Gastroesophageal sphincter (tissue), 4 donors: ENCODE results near the gene APOL1. TPM values are rescaled to one million over a fixed set of nuclear protein-coding genes. Genes with fewer than 3 reads are reported as not detected.
A peak's percentile ranks its signal among the peaks of the same experiment; 100 is the strongest.

Source experiments
- ATAC-seq: fragments of 150-250 bp; one replicate; pipeline ENCODE4 v1.9.1; 2016; ENCODE audit warnings: mild to moderate bottlenecking, moderate library complexity
- H3K27ac ChIP-seq, 4 donors: fragments of 200-600 bp; sonication (generic) in 3 of 4; 1 replicate in 3 of 4; 2 replicates in 1 of 4; pipeline ENCODE4 v1.5.1; 2016 to 2019
- H3K27me3 ChIP-seq: fragments of 200-600 bp; sonication (generic); one replicate; pipeline ENCODE4 v1.5.1; 2019
- H3K36me3 ChIP-seq, 2 donors: fragments of 200-600 bp; sonication (generic); one replicate each; pipeline ENCODE4 v1.5.1; 2019; ENCODE audit warnings: control low read depth in 1 of 2
- H3K4me1 ChIP-seq, 3 donors: fragments of 200-600 bp; sonication (generic); 1 replicate in 2 of 3; 2 replicates in 1 of 3; pipeline ENCODE4 v1.5.1; 2016 to 2019; ENCODE audit warnings: control low read depth in 2 of 3
- H3K4me3 ChIP-seq, 2 donors: fragments of 200-600 bp; sonication (generic); one replicate each; pipeline ENCODE4 v1.5.1; 2019; ENCODE audit warnings: mild to moderate bottlenecking in 1 of 2, moderate library complexity in 1 of 2
- H3K9me3 ChIP-seq, 3 donors: fragments of 200-600 bp; sonication (generic); one replicate each; pipeline ENCODE4 v1.5.1; 2017 to 2019; ENCODE audit warnings: control low read depth in 2 of 3
- CTCF ChIP-seq, 4 experiments: fragments of 200-600 bp in 2 of 4; fragments of 450-650 bp in 2 of 4; sonication (generic) in 1 of 4; IDR thresholded peaks; one replicate each; pipeline ENCODE4 v1.5.1; 2017 to 2019; ENCODE audit warnings: antibody characterized with exemption in 4 of 4, mild to moderate bottlenecking in 2 of 4, moderate library complexity in 2 of 4
- EP300 ChIP-seq: sonication (generic); formaldehyde crosslinking; IDR thresholded peaks from one replicate; pipeline ENCODE4 v1.6.1; 2017; ENCODE audit warnings: antibody characterized with exemption, mild to moderate bottlenecking
- POLR2A ChIP-seq, 2 donors: fragments of 450-650 bp; IDR thresholded peaks; one replicate each; pipeline ENCODE4 v1.6.1; 2017; ENCODE audit warnings: antibody characterized with exemption in 2 of 2, mild to moderate bottlenecking in 2 of 2, moderate library complexity in 1 of 2
- POLR2AphosphoS5 ChIP-seq: sonication (generic); formaldehyde crosslinking; IDR thresholded peaks from one replicate; pipeline ENCODE4 v1.6.1; 2017; ENCODE audit warnings: antibody characterized with exemption
- WGBS, 2 donors: methylation state at CpG; one replicate each; pipeline ENCODE4 v1.1.5; 2018; ENCODE audit warnings: low coverage in 1 of 2; 5-methylcytosine and 5-hydroxymethylcytosine counted together
- total RNA-seq, 4 donors: library from RNA; depleted of rRNA; stranded (reverse); fragments of >200 nt; gene quantifications; one replicate each; pipeline ENCODE4 v1.1.0, GENCODE V29; 2016

Gene APOL1
- total RNA-seq, 4 donors from 2014 or later = 10.0 to 53.7 (median 26.0) TPM

- Histone ChIP-seq H3K36me3 (peaks cover 0 to 22% of the 10 kb centered on the region in 2 donors), H3K9me3 (no peaks in the 10 kb centered on the region), H3K27me3 (no peaks in the 10 kb centered on the region), H3K4me1 (peaks cover 0 to 64% (median 33%) of the 10 kb centered on the region in 3 donors), H3K4me3 (peak overlapping the region in 1 of 2 donors; percentile 63), H3K27ac (peak overlapping the region in 3 of 4 donors; percentile 85 to 94 (median 89))
- WGBS, 2 donors = 64 to 78% methylated on average over 3 to 11 of the region's 14 CpGs
- no peak for ATAC-seq
- TF ChIP-seq POLR2AphosphoS5 (no peak), CTCF (IDR thresholded peaks at IDR 0.05) (no peak)
Measured at GRCh38 chr22:36236388-36237319, 16.3 kb upstream of the APOL1 start.

- Histone ChIP-seq H3K27me3 (no peaks in the 10 kb centered on the region), H3K9me3 (no peaks in the 10 kb centered on the region), H3K36me3 (peaks cover 0 to 12% of the 10 kb centered on the region in 2 donors), H3K4me3 (peak overlapping the region; percentile 63 to 84), H3K27ac (peak overlapping the region; percentile 85 to 94 (median 90)), H3K4me1 (peaks cover 0 to 64% (median 33%) of the 10 kb centered on the region in 3 donors)
- 68 to 94% methylated on average over 3 to 10 of the region's 12 CpGs for WGBS, 2 donors
- ATAC-seq = no peak
- TF ChIP-seq POLR2A (IDR thresholded peaks at IDR 0.05) = no peak
Measured at GRCh38 chr22:36237462-36238372, 15.2 kb upstream of the APOL1 start.

- H3K36me3 ChIP-seq = peaks cover 0 to 3% of the 10 kb centered on the region in 2 donors
- H3K4me1 ChIP-seq = peaks cover 0 to 63% (median 33%) of the 10 kb centered on the region in 3 donors
- TF ChIP-seq CTCF (IDR thresholded peaks at IDR 0.05) (no peak), POLR2AphosphoS5 (no peak), POLR2A (IDR thresholded peaks at IDR 0.05) (no peak), EP300 (no peak)
- H3K27me3 ChIP-seq = no peaks in the 10 kb centered on the region
- no peaks in the 10 kb centered on the region for H3K9me3 ChIP-seq
- ATAC-seq = peak; percentile 16
- H3K4me3 ChIP-seq = peak overlapping the region; percentile 63 to 84
- H3K27ac ChIP-seq = peak overlapping the region; percentile 85 to 94 (median 90)
- WGBS, 2 donors = 0 to 10% methylated on average over 1 to 4 of the region's 5 CpGs
Measured at GRCh38 chr22:36238373-36239149, 14.4 kb upstream of the APOL1 start.

- no peaks in the 10 kb centered on the region for H3K9me3 ChIP-seq
- WGBS, 2 donors = 0% methylated on average over 3 of the region's 4 CpGs; no CpG with 5 or more reads in 1 of the 2 donors
- H3K4me1 ChIP-seq = peaks cover 0 to 65% (median 38%) of the 10 kb centered on the region in 3 donors
- H3K36me3 ChIP-seq = no peaks in the 10 kb centered on the region
- H3K27ac ChIP-seq = peak overlapping the region; percentile 85 to 94 (median 90)
- no peak for TF ChIP-seq EP300
- TF ChIP-seq CTCF (IDR thresholded peaks at IDR 0.05) = no peak
- TF ChIP-seq POLR2AphosphoS5 = no peak
- TF ChIP-seq POLR2A (IDR thresholded peaks at IDR 0.05) = no peak
- ATAC-seq = peak; percentile 23
- peak overlapping the region; percentile 63 to 84 for H3K4me3 ChIP-seq
- H3K27me3 ChIP-seq = no peaks in the 10 kb centered on the region
Measured at GRCh38 chr22:36239150-36239400, 13.9 kb upstream of the APOL1 start.
